ENCODE results near the gene EPS8. TPM values are rescaled to one million over a fixed set of nuclear protein-coding genes. Genes with fewer than 3 reads are reported as not detected.

Gene EPS8
- total RNA-seq, 1 experiment from 2014 or later, result 7.5 TPM

DNA sequence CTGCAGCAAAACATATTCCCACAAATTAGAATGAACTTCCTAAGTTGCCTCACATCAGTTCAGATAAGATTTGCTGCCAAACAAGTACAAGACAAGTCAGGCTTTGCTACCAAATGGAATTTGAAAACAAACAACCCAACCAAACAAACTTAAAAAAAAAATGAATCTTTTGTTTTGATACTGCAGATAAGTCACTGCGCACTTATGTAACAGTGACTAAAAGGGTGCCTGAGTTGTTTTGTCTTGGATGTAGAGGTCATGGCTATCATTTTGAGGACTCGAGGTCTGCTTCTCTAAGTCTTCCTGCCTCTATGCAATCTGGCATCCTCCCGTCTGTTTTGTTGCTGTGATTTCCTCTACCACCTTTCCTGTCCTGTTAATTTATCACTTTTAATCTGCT, 11.1 kb upstream of the EPS8 start:
- Mint-ChIP-seq H3K4me1 (peaks cover 7% of the 10 kb centered on the region), H3K36me3 (no peaks in the 10 kb centered on the region), H3K27me3 (ENCODE audit: low read depth) (no peaks in the 10 kb centered on the region; the same call in 1 of the 2 replicates), H3K9me3 (0 out of 2 replicates have a peak, but pooled peaks cover 3% of the 10 kb centered on the region), H3K27ac (no peak overlapping the region), H3K4me3 (no peak overlapping the region)
- ATAC-seq, result no peak
- TF ChIP-seq, protein P1, sequence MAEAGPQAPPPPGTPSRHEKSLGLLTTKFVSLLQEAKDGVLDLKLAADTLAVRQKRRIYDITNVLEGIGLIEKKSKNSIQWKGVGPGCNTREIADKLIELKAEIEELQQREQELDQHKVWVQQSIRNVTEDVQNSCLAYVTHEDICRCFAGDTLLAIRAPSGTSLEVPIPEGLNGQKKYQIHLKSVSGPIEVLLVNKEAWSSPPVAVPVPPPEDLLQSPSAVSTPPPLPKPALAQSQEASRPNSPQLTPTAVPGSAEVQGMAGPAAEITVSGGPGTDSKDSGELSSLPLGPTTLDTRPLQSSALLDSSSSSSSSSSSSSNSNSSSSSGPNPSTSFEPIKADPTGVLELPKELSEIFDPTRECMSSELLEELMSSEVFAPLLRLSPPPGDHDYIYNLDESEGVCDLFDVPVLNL (CRISPR knock-in tag; IDR thresholded peaks at IDR 0.05; ENCODE audit: borderline replicate concordance, low read depth), result no peak
- TF ChIP-seq ZNF396 (CRISPR knock-in tag; IDR thresholded peaks at IDR 0.05; ENCODE audit: borderline replicate concordance) (no peak), SP1 (CRISPR knock-in tag; conservative IDR thresholded peaks at IDR 0.05) (no peak), IRF2 (CRISPR knock-in tag; IDR thresholded peaks at IDR 0.05; ENCODE audit: borderline replicate concordance, low read depth) (no peak), CBFB (CRISPR knock-in tag; IDR thresholded peaks at IDR 0.05; ENCODE audit: low read depth) (no peak), HMGA2 (CRISPR knock-in tag; IDR thresholded peaks at IDR 0.05) (no peak), ZNF671 (CRISPR knock-in tag; IDR thresholded peaks at IDR 0.05) (no peak), ETV6 (CRISPR knock-in tag; IDR thresholded peaks at IDR 0.05) (no peak), FOXK1 (CRISPR knock-in tag; IDR thresholded peaks at IDR 0.05) (no peak), NFATC4 (CRISPR knock-in tag; IDR thresholded peaks at IDR 0.05) (no peak), ZNF317 (CRISPR knock-in tag; IDR thresholded peaks at IDR 0.05; ENCODE audit: borderline replicate concordance, low read depth) (no peak)
- TF ChIP-seq, protein P2, sequence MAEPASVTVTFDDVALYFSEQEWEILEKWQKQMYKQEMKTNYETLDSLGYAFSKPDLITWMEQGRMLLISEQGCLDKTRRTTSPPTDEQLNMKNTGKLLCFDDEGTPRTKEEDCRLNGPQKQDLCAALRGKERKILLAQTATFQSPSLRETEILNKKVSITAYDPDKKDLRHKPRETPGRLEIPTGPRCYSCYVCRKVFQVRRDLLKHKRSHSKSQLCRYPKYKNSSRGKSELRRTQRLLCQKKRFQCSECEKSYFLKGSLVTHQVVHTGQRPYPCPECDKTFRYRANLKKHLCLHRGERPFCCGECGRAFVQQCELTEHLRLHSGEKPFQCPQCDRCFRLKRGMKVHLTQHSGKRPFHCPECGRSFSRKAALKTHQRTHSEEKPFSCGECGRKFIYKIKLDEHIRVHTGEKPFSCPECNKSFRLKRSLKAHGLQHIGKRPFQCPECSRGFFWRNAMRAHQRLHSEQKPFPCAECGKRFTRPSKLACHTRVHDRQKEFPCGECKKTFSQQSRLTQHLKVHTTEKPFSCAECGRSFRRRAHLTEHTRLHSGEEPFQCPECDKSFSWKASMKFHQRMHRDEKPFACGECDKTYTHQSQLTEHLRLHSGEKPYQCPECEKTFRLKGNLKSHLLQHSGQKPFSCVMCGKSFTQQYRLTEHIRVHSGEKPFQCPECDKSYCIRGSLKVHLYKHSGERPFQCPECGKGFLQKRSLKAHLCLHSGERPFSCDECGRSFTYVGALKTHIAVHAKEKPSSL (CRISPR knock-in tag; conservative IDR thresholded peaks at IDR 0.05), result no peak
- TF ChIP-seq, protein P3, sequence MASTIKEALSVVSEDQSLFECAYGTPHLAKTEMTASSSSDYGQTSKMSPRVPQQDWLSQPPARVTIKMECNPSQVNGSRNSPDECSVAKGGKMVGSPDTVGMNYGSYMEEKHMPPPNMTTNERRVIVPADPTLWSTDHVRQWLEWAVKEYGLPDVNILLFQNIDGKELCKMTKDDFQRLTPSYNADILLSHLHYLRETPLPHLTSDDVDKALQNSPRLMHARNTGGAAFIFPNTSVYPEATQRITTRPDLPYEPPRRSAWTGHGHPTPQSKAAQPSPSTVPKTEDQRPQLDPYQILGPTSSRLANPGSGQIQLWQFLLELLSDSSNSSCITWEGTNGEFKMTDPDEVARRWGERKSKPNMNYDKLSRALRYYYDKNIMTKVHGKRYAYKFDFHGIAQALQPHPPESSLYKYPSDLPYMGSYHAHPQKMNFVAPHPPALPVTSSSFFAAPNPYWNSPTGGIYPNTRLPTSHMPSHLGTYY (CRISPR knock-in tag; IDR thresholded peaks at IDR 0.05), result no peak
- TF ChIP-seq, protein P4, sequence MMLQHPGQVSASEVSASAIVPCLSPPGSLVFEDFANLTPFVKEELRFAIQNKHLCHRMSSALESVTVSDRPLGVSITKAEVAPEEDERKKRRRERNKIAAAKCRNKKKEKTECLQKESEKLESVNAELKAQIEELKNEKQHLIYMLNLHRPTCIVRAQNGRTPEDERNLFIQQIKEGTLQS (CRISPR knock-in tag; conservative IDR thresholded peaks at IDR 0.05), result no peak
- POLR2A ChIA-PET, result no interaction called here
- DNase-seq (ENCODE audit: low spot score), result no peak
- CTCF ChIA-PET, result no interaction called here

DNA sequence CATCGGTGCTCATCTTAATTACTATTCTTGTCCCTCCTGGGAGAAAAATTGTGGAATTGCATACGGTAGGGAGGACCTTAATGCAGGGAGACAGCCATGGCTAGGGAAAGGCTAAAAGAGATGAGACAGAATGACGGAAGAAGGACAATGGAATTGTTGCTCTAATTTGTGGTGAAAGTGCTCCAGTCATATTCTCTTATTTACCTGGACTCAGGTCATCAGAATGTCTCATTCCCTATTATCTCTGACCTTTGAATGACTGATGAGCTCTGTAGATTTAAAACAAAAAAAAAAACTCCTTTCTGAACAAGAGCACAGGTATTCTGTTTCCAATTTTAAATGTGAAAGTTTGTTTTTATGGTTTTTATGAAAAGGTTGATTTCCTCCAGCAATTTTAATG, 8.6 kb upstream of the EPS8 start:
- Mint-ChIP-seq H3K4me3 (no peak overlapping the region), H3K27ac (no peak overlapping the region), H3K36me3 (no peaks in the 10 kb centered on the region), H3K27me3 (ENCODE audit: low read depth) (no peaks in the 10 kb centered on the region; the same call in 1 of the 2 replicates), H3K9me3 (no peaks in the 10 kb centered on the region), H3K4me1 (peaks cover 7% of the 10 kb centered on the region)
- ChIA-PET CTCF (interaction anchor here (0.6 kb wide), 1 partner anchor 25 kb away, joined by 6 read pairs; no protein-coding TSS in a partner anchor), POLR2A (no interaction called here)
- no peak for DNase-seq (ENCODE audit: low spot score)
- TF ChIP-seq ATF1 (CRISPR knock-in tag; IDR thresholded peaks at IDR 0.05) (no peak), NR1H2 (CRISPR knock-in tag; IDR thresholded peaks at IDR 0.05) (no peak), ELF4 (CRISPR knock-in tag; IDR thresholded peaks at IDR 0.05; ENCODE audit: low read depth) (no peak)
- ATAC-seq, result no peak

DNA sequence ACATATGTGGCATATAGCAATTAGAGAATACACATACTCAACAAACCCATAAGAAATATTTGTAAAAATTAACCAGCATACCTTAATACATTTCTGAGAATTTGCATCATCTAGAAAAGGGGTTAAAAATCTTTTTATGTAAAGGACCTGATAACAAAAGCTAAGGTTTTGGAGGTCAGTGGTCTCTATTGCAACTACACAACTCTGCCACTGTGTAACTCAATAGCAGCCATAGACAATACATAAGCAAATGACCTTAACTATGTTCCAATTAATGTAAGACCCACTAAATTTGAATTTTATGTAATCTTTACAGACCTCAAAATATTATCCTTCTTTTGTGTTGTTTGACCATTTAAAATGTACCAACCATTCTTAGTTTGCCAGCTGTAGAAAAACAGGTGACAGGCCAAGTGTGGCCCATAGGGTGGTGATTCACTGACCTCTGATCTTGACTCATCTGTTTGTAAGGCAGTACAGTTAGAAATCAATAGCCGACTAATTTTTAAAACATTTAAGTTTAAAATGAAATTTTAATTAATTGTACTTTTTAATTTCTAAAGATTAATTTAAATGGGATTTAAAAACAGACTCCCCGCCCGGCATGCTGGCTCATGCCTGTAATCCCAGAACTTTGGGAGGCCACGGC, 7.4 kb upstream of the EPS8 start:
- ATAC-seq, result no peak
- Mint-ChIP-seq H3K27ac (no peak overlapping the region), H3K4me1 (peaks cover 7% of the 10 kb centered on the region), H3K4me3 (no peak overlapping the region), H3K36me3 (no peaks in the 10 kb centered on the region), H3K9me3 (no peaks in the 10 kb centered on the region), H3K27me3 (ENCODE audit: low read depth) (peaks cover 2% of the 10 kb centered on the region)
- no peak for DNase-seq (ENCODE audit: low spot score)
- ChIA-PET CTCF (interaction anchor here (0.9 kb wide), 1 partner anchor 24 kb away, joined by 3 read pairs; no protein-coding TSS in a partner anchor), POLR2A (no interaction called here)
- TF ChIP-seq, protein P5, sequence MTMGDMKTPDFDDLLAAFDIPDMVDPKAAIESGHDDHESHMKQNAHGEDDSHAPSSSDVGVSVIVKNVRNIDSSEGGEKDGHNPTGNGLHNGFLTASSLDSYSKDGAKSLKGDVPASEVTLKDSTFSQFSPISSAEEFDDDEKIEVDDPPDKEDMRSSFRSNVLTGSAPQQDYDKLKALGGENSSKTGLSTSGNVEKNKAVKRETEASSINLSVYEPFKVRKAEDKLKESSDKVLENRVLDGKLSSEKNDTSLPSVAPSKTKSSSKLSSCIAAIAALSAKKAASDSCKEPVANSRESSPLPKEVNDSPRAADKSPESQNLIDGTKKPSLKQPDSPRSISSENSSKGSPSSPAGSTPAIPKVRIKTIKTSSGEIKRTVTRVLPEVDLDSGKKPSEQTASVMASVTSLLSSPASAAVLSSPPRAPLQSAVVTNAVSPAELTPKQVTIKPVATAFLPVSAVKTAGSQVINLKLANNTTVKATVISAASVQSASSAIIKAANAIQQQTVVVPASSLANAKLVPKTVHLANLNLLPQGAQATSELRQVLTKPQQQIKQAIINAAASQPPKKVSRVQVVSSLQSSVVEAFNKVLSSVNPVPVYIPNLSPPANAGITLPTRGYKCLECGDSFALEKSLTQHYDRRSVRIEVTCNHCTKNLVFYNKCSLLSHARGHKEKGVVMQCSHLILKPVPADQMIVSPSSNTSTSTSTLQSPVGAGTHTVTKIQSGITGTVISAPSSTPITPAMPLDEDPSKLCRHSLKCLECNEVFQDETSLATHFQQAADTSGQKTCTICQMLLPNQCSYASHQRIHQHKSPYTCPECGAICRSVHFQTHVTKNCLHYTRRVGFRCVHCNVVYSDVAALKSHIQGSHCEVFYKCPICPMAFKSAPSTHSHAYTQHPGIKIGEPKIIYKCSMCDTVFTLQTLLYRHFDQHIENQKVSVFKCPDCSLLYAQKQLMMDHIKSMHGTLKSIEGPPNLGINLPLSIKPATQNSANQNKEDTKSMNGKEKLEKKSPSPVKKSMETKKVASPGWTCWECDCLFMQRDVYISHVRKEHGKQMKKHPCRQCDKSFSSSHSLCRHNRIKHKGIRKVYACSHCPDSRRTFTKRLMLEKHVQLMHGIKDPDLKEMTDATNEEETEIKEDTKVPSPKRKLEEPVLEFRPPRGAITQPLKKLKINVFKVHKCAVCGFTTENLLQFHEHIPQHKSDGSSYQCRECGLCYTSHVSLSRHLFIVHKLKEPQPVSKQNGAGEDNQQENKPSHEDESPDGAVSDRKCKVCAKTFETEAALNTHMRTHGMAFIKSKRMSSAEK (CRISPR knock-in tag; IDR thresholded peaks at IDR 0.05; ENCODE audit: borderline replicate concordance), result no peak
- TF ChIP-seq, protein P6, sequence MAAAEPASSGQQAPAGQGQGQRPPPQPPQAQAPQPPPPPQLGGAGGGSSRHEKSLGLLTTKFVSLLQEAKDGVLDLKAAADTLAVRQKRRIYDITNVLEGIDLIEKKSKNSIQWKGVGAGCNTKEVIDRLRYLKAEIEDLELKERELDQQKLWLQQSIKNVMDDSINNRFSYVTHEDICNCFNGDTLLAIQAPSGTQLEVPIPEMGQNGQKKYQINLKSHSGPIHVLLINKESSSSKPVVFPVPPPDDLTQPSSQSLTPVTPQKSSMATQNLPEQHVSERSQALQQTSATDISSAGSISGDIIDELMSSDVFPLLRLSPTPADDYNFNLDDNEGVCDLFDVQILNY (CRISPR knock-in tag; IDR thresholded peaks at IDR 0.05), result no peak
